ENCODE results near the gene SIPA1L3. TPM values are rescaled to one million over a fixed set of nuclear protein-coding genes. Genes with fewer than 3 reads are reported as not detected.

Gene SIPA1L3
- total and polyA plus RNA-seq, 8 donors: 2.9 to 211 (median 24.3) TPM

- TF ChIP-seq POLR2AphosphoS5 (IDR thresholded peaks at IDR 0.05): no peak
- TF ChIP-seq CTCF (IDR thresholded peaks at IDR 0.05): no peak
- no peak for TF ChIP-seq EP300 (IDR thresholded peaks at IDR 0.05)
- no peak for TF ChIP-seq POLR2A (IDR thresholded peaks at IDR 0.05)
- H3K27me3 ChIP-seq: no peaks in the 10 kb centered on the region
- no peak overlapping the region for H3K4me3 ChIP-seq
- H3K4me1 ChIP-seq: peaks cover 4 to 33% (median 19%) of the 10 kb centered on the region in 4 donors
- WGBS, 5 donors: 61 to 71% (median 68%) methylated on average over 16 to 18 of the region's 18 CpGs
- no peak for DNase-seq
- no peaks in the 10 kb centered on the region for H3K9me3 ChIP-seq
- no peak overlapping the region for H3K27ac ChIP-seq
- intact Hi-C loops (cut with DNase I; ENCODE audit: low total_unique reads): no loop called here
- no peaks in the 10 kb centered on the region for H3K36me3 ChIP-seq
Observed at GRCh38 chr19:38036707-38037611, 130.0 kb downstream of the SIPA1L3 start.

- WGBS, 5 donors: 85 to 91% (median 88%) methylated on average over 6 of the region's 6 CpGs
- intact Hi-C loops (cut with DNase I; ENCODE audit: low total_unique reads): no loop called here
- no peak overlapping the region for H3K27ac ChIP-seq
- TF ChIP-seq CTCF (IDR thresholded peaks at IDR 0.05): no peak
- no peak for TF ChIP-seq POLR2AphosphoS5 (IDR thresholded peaks at IDR 0.05)
- TF ChIP-seq EP300 (IDR thresholded peaks at IDR 0.05): no peak
- no peak for TF ChIP-seq POLR2A (IDR thresholded peaks at IDR 0.05)
- no peak overlapping the region for H3K4me3 ChIP-seq
- H3K9me3 ChIP-seq: no peaks in the 10 kb centered on the region
- DNase-seq: no peak
- no peaks in the 10 kb centered on the region for H3K27me3 ChIP-seq
- peaks cover 0 to 20% (median 6%) of the 10 kb centered on the region in 4 donors for H3K4me1 ChIP-seq
- H3K36me3 ChIP-seq: no peaks in the 10 kb centered on the region
Observed at GRCh38 chr19:38039966-38040365, 133.0 kb downstream of the SIPA1L3 start.

GRCh38 chr19:38042132-38042531 is 135.1 kb downstream of the SIPA1L3 start:
- WGBS, 5 donors: 95 to 98% (median 97%) methylated on average over 2 of the region's 2 CpGs

More at GRCh38 chr19:38042132-38042531, 135.1 kb downstream of the SIPA1L3 start:
- TF ChIP-seq POLR2A (IDR thresholded peaks at IDR 0.05) (no peak), EP300 (IDR thresholded peaks at IDR 0.05) (no peak), CTCF (IDR thresholded peaks at IDR 0.05) (no peak), POLR2AphosphoS5 (IDR thresholded peaks at IDR 0.05) (no peak)
- H3K36me3 ChIP-seq: peaks cover 0 to 5% (median 2%) of the 10 kb centered on the region in 4 donors
- peaks cover 0 to under 1% (median 0%) of the 10 kb centered on the region in 4 donors for H3K4me1 ChIP-seq
- no peak for DNase-seq
- intact Hi-C loops (cut with DNase I; ENCODE audit: low total_unique reads): no loop called here
- no peak overlapping the region for H3K27ac ChIP-seq
- no peak overlapping the region for H3K4me3 ChIP-seq
- no peaks in the 10 kb centered on the region for H3K27me3 ChIP-seq
- no peaks in the 10 kb centered on the region for H3K9me3 ChIP-seq
